A549 (cell line): ENCODE results near the gene FOXC2. TPM values are rescaled to one million over a fixed set of nuclear protein-coding genes. Genes with fewer than 3 reads are reported as not detected.

ENCODE experiments used
- ATAC-seq, 2 experiments: fragments of 200-7000 bp in 1 of 2; fragments of >200 bp in 1 of 2; cut with Nextera tagmentation in 1 of 2; cut with Tn5 transposase in 1 of 2; 3 replicates each; pipeline versions ENCODE4 v1.8.0 to v1.9.1; 2018 to 2020; ENCODE audit warnings: mild to moderate bottlenecking in 1 of 2, moderate library complexity in 1 of 2
- CTCF ChIA-PET: fragments of 300-600 bp; sonication (Branson Sonifier 250); formaldehyde crosslinking; extraction: SDS; loops from one replicate; lab custom pipeline; 2021; ENCODE audit warnings: antibody characterized with exemption, inconsistent platforms; lab: Yijun Ruan, JAX
- POLR2A ChIA-PET: fragments of 350-600 bp; formaldehyde crosslinking; extraction: SDS; loops from one replicate; lab custom pipeline; 2021; ENCODE audit warnings: antibody characterized with exemption, inconsistent platforms; lab: Yijun Ruan, JAX
- DNase-seq, 2 experiments: peaks; one replicate each; pipeline versions ENCODE4 v3.0.0 to v3.0.0-alpha.2; 2011 to 2016; ENCODE audit warnings: low read depth in 1 of 2, low spot score in 1 of 2
- FAIRE-seq: peaks from 2 replicates; lab custom pipeline; 2011; peaks lifted over from hg19 to GRCh38; lab: Jason Lieb, UNC
- H3K27ac ChIP-seq, 2 experiments: fragments of >200 bp; sonication (Bioruptor Twin); formaldehyde crosslinking; 3 replicates each; pipeline ENCODE4 v1.5.1; 2016 to 2017
- H3K4me1 ChIP-seq: fragments of >200 bp; sonication (Bioruptor Twin); formaldehyde crosslinking; 3 replicates; pipeline ENCODE4 v1.6.1; 2016
- H3K4me2 ChIP-seq: fragments of >200 bp; sonication (Bioruptor Twin); formaldehyde crosslinking; 3 replicates; pipeline ENCODE4 v1.6.1; 2016
- H3K4me3 ChIP-seq: fragments of >200 bp; sonication (Bioruptor Twin); formaldehyde crosslinking; 3 replicates; pipeline ENCODE4 v1.5.1; 2016
- H3K9me3 ChIP-seq: fragments of >200 bp; sonication (Bioruptor Twin); formaldehyde crosslinking; 3 replicates; pipeline ENCODE4 v1.6.1; 2016
- ATOH8 ChIP-seq: fragments of 250-450 bp; sonication (Bioruptor Pico); IDR thresholded peaks from 2 replicates; pipeline ENCODE4 v1.5.0; 2020; ENCODE audit warnings: low read depth, mild to moderate bottlenecking, moderate library complexity
- BCL3 ChIP-seq: fragments of >200 bp; sonication (Bioruptor Twin); formaldehyde crosslinking; IDR thresholded peaks from 3 replicates; pipeline ENCODE4 v1.6.1; 2016
- CEBPB ChIP-seq, 2 experiments: fragments of >200 bp in 1 of 2; sonication (Bioruptor Twin) in 1 of 2; formaldehyde crosslinking in 1 of 2; IDR thresholded peaks; 2 replicates each; pipeline ENCODE4 v1.6.1; 2012 to 2016
- CTCF ChIP-seq: fragments of >200 bp; sonication (Bioruptor Twin); formaldehyde crosslinking; IDR thresholded peaks from 3 replicates; pipeline ENCODE4 v1.5.1; 2016
- FOXS1 ChIP-seq: fragments of 250-450 bp; sonication (Bioruptor Pico); IDR thresholded peaks from 2 replicates; pipeline ENCODE4 v1.5.0; 2020; ENCODE audit warnings: mild to moderate bottlenecking, moderate library complexity
- HEYL ChIP-seq: fragments of 250-450 bp; sonication (Bioruptor Pico); IDR thresholded peaks from 2 replicates; pipeline ENCODE4 v1.8.0; 2021; ENCODE audit warnings: mild to moderate bottlenecking, moderate library complexity
- HOXA7 ChIP-seq: fragments of 250-450 bp; sonication (Bioruptor Pico); IDR thresholded peaks from 2 replicates; pipeline ENCODE4 v1.5.0; 2020; ENCODE audit warnings: mild to moderate bottlenecking, moderate library complexity
- HOXB5 ChIP-seq: fragments of 250-450 bp; sonication (Bioruptor Pico); IDR thresholded peaks from 2 replicates; pipeline ENCODE4 v1.5.0; 2020; ENCODE audit warnings: mild to moderate bottlenecking, moderate library complexity
- MAFK ChIP-seq: fragments of 450-650 bp; IDR thresholded peaks from 2 replicates; pipeline ENCODE4 v1.6.1; 2014; ENCODE audit not compliant: partially characterized antibody
- MAX ChIP-seq: IDR thresholded peaks from 2 replicates; pipeline ENCODE4 v1.6.1; 2012
- MYC ChIP-seq: IDR thresholded peaks from 2 replicates; pipeline ENCODE4 v1.6.1; 2012; ENCODE audit warnings: mild to moderate bottlenecking, inconsistent platforms, low read length, improper control_type of control experiment, borderline replicate concordance
- POLR2A ChIP-seq: IDR thresholded peaks from 2 replicates; pipeline ENCODE4 v1.6.1; 2012; ENCODE audit warnings: mild to moderate bottlenecking, low read length
- RAD21 ChIP-seq, 2 experiments: fragments of >200 bp in 1 of 2; sonication (Bioruptor Twin) in 1 of 2; formaldehyde crosslinking in 1 of 2; IDR thresholded peaks in 1 of 2; conservative IDR thresholded peaks in 1 of 2; 2 replicates in 1 of 2; 3 replicates in 1 of 2; pipeline ENCODE4 v1.6.1; 2012 to 2018; ENCODE audit warnings: inconsistent platforms in 1 of 2
- RNF2 ChIP-seq: fragments of 200-600 bp; sonication (generic); IDR thresholded peaks from 2 replicates; pipeline ENCODE4 v1.6.1; 2016; ENCODE audit warnings: low read depth, mild to moderate bottlenecking, antibody characterized with exemption, moderate library complexity, borderline replicate concordance
- SMC3 ChIP-seq: fragments of >200 bp; sonication (Bioruptor Twin); formaldehyde crosslinking; IDR thresholded peaks from 3 replicates; pipeline ENCODE4 v1.6.1; 2018; ENCODE audit warnings: inconsistent platforms
- TP53 ChIP-seq: fragments of 250-450 bp; sonication (Bioruptor Pico); IDR thresholded peaks from 2 replicates; pipeline ENCODE4 v1.5.0; 2021; ENCODE audit warnings: mild to moderate bottlenecking, moderate library complexity
- ZNF302 ChIP-seq: fragments of 250-450 bp; sonication (Bioruptor Pico); IDR thresholded peaks from 2 replicates; pipeline ENCODE4 v1.9.0; 2021; ENCODE audit warnings: inconsistent platforms, mild to moderate bottlenecking, moderate library complexity
- ZSCAN20 ChIP-seq: fragments of 250-450 bp; sonication (Bioruptor Pico); IDR thresholded peaks from 2 replicates; pipeline ENCODE4 v1.8.0; 2022; ENCODE audit warnings: mild to moderate bottlenecking, moderate library complexity
- WGBS: methylation state at CpG from one replicate; pipeline ENCODE4 v1.1.6; 2017; ENCODE audit errors: missing lambda C conversion rate; 5-methylcytosine and 5-hydroxymethylcytosine counted together
- polyA plus RNA-seq, 4 experiments: library from polyadenylated mRNA; depleted of rRNA in 3 of 4; stranded (reverse); fragments of >200 nt; fragmentation: RNase III in 1 of 4; extraction: RNeasy Plus Mini Kit Qiagen cat#74134 plus additional on column Dnase treatment in 1 of 4; gene quantifications; 2 replicates in 3 of 4; 3 replicates in 1 of 4; pipeline ENCODE4 v1.2.3, GENCODE V29; 2011 to 2017

FOXC2 gene
- polyA plus RNA-seq, 2 of the 4 experiments (the other 2 are of a cell fraction) = 0.06 to 0.28 TPM

- FAIRE-seq (no peak), DNase-seq (no peak), ATAC-seq (peak in 1 of 2 experiments; percentile 5; a peak in 1 of 6 replicates)
- H3K27ac ChIP-seq = no peak overlapping the region
- no peak overlapping the region for H3K4me2 ChIP-seq
- H3K4me1 ChIP-seq = no peaks in the 10 kb centered on the region
- ChIA-PET POLR2A (no interaction called here), CTCF (interaction anchor here (0.6 to 10.4 kb wide), 46 partner anchors 7 to 814 kb away, joined by 3 to 321 read pairs (median 5); partner anchors contain the start of gene FOXF1)
- H3K4me3 ChIP-seq = no peak overlapping the region
- no peak for TF ChIP-seq HEYL (CRISPR knock-in tag)
- WGBS = 69% methylated on average over 12 of the region's 16 CpGs
- no peaks in the 10 kb centered on the region for H3K9me3 ChIP-seq
Measured at GRCh38 chr16:86519007-86519648, 47.5 kb upstream of the FOXC2 start.

GRCh38 chr16:86519649-86520316 lies 46.8 kb upstream of the FOXC2 start:
- ChIA-PET CTCF (interaction anchor here (0.6 to 10.4 kb wide), 47 partner anchors 8 to 759 kb away, joined by 3 to 321 read pairs (median 4); partner anchors contain the start of gene FOXF1), POLR2A (no interaction called here)
- H3K4me1 ChIP-seq = no peaks in the 10 kb centered on the region
- FAIRE-seq = no peak
- no peak overlapping the region for H3K27ac ChIP-seq
- 2% methylated on average over 17 of the region's 31 CpGs for WGBS
- H3K4me3 ChIP-seq = peak overlapping the region; percentile 21; the same call in 1 of the 3 replicates
- peak; percentile 26 to 70; a peak in 3 of 6 replicates for ATAC-seq
- peak overlapping the region; percentile 61 for H3K4me2 ChIP-seq
- no peaks in the 10 kb centered on the region for H3K9me3 ChIP-seq
- TF ChIP-seq ZSCAN20 (CRISPR knock-in tag) = no peak
- TF ChIP-seq MAX = 0 out of 2 replicates have a peak, but pooled peaks have one; percentile 26
- TF ChIP-seq MAFK = peak; percentile 6
- peak; percentile 82 to 85 for TF ChIP-seq RAD21 (conservative IDR thresholded peaks at IDR 0.05 in 1 of 2, IDR thresholded peaks at IDR 0.05 in 1 of 2)
- peak; percentile 94 for TF ChIP-seq CTCF
- peak; percentile 86 for TF ChIP-seq SMC3
- TF ChIP-seq POLR2A = no peak
- TF ChIP-seq, all 56 proteins: peak for 5
- peak; percentile 53 to 77 for DNase-seq

- DNase-seq (no peak), FAIRE-seq (no peak)
- no peaks in the 10 kb centered on the region for H3K4me1 ChIP-seq
- 26% methylated on average over 30 of the region's 30 CpGs for WGBS
- CTCF ChIA-PET = interaction anchor here (0.6 to 10.4 kb wide), 46 partner anchors 9 to 758 kb away, joined by 3 to 321 read pairs (median 4); partner anchors contain the start of gene FOXF1
- POLR2A ChIA-PET = no interaction called here
- no peak for TF ChIP-seq HOXB5 (CRISPR knock-in tag)
- TF ChIP-seq MAX = 0 out of 2 replicates have a peak, but pooled peaks have one; percentile 5
- TF ChIP-seq, all 56 proteins: peak for 1
- H3K4me3 ChIP-seq = no peak overlapping the region
- H3K9me3 ChIP-seq = no peaks in the 10 kb centered on the region
- H3K27ac ChIP-seq = no peak overlapping the region
- no peak for ATAC-seq
- peak overlapping the region; percentile 61 for H3K4me2 ChIP-seq
Measured at GRCh38 chr16:86520317-86521210, 46.1 kb upstream of the FOXC2 start.

GRCh38 chr16:86521236-86522197 lies 45.1 kb upstream of the FOXC2 start:
- FAIRE-seq (no peak), DNase-seq (no peak), ATAC-seq (no peak)
- ChIA-PET CTCF (interaction anchor here (0.6 to 10.4 kb wide), 15 partner anchors 8 to 757 kb away, joined by 3 to 321 read pairs (median 5); partner anchors contain the start of gene FOXF1), POLR2A (no interaction called here)
- H3K4me3 ChIP-seq = no peak overlapping the region
- 55% methylated on average over 35 of the region's 35 CpGs for WGBS
- H3K9me3 ChIP-seq = no peaks in the 10 kb centered on the region
- H3K4me1 ChIP-seq = no peaks in the 10 kb centered on the region
- H3K27ac ChIP-seq = no peak overlapping the region
- no peak overlapping the region for H3K4me2 ChIP-seq
- TF ChIP-seq RNF2 (no peak), MAFK (no peak), ZNF302 (CRISPR knock-in tag) (no peak), CEBPB (IDR thresholded peaks at IDR 0.05) (no peak), BCL3 (no peak), HOXA7 (CRISPR knock-in tag) (no peak), MYC (no peak), HOXB5 (CRISPR knock-in tag) (no peak), ATOH8 (CRISPR knock-in tag) (no peak), FOXS1 (CRISPR knock-in tag) (no peak), TP53 (no peak)
